A673 (cell line): ENCODE results near the gene MACC1. TPM values are rescaled to one million over a fixed set of nuclear protein-coding genes. Genes with fewer than 3 reads are reported as not detected.

Source experiments
- BruUV-seq: library from RNA; stranded (reverse); fragments of 400-500 nt; replicated peaks from 2 replicates; lab custom pipeline; 2021; lab: Mats Ljungman, UMichigan
- CTCF ChIA-PET: fragments of 300-600 bp; sonication (Branson Sonifier 250); formaldehyde crosslinking; loops from one replicate; lab custom pipeline; 2022; ENCODE audit warnings: antibody characterized with exemption; lab: Charles Lee
- POLR2A ChIA-PET: fragments of 300-600 bp; sonication (Branson Sonifier 250); formaldehyde crosslinking; loops from one replicate; lab custom pipeline; 2022; ENCODE audit warnings: antibody characterized with exemption; ENCODE audit not compliant: low non-redundant PET; lab: Charles Lee
- DNase-seq: peaks from one replicate; pipeline ENCODE4 v3.0.0-alpha.2; 2015; ENCODE audit warnings: low spot score
- H3K27ac ChIP-seq: fragments of 200-600 bp; sonication (generic); 2 replicates; pipeline ENCODE4 v1.5.1; 2016; ENCODE audit warnings: mixed run types, low read depth, mild to moderate bottlenecking, mixed read lengths, antibody characterized with exemption, low read length; ENCODE audit not compliant: poor library complexity, severe bottlenecking
- H3K27me3 ChIP-seq: fragments of 200-600 bp; sonication (generic); replicated peaks from 2 replicates; pipeline ENCODE4 v1.6.1; 2017; ENCODE audit warnings: mixed run types, low read depth, mild to moderate bottlenecking, mixed read lengths, antibody characterized with exemption, low read length; ENCODE audit not compliant: insufficient read depth, poor library complexity
- H3K36me3 ChIP-seq: fragments of 200-600 bp; sonication (generic); 2 replicates; pipeline ENCODE4 v1.6.1; 2016; ENCODE audit warnings: mixed run types, mild to moderate bottlenecking, mixed read lengths, antibody characterized with exemption, low read length; ENCODE audit not compliant: insufficient read depth, poor library complexity, severe bottlenecking
- H3K4me1 ChIP-seq: fragments of 200-600 bp; sonication (generic); 2 replicates; pipeline ENCODE4 v1.6.1; 2017; ENCODE audit warnings: mixed run types, mild to moderate bottlenecking, mixed read lengths, antibody characterized with exemption, low read length; ENCODE audit not compliant: insufficient read depth, poor library complexity, severe bottlenecking
- H3K4me3 ChIP-seq: fragments of 200-600 bp; sonication (generic); 2 replicates; pipeline ENCODE4 v1.5.1; 2016; ENCODE audit warnings: low read depth, mixed run types, mild to moderate bottlenecking, mixed read lengths, low read length; ENCODE audit not compliant: poor library complexity, severe bottlenecking
- H3K9me3 ChIP-seq: fragments of 200-600 bp; sonication (generic); 2 replicates; pipeline ENCODE4 v1.6.1; 2016; ENCODE audit warnings: mixed run types, low read depth, mild to moderate bottlenecking, mixed read lengths, antibody characterized with exemption, low read length; ENCODE audit not compliant: poor library complexity, severe bottlenecking
- EZH2 ChIP-seq: fragments of 200-600 bp; sonication (generic); IDR thresholded peaks from 2 replicates; pipeline ENCODE4 v1.6.1; 2017; ENCODE audit warnings: borderline replicate concordance, low read depth, mild to moderate bottlenecking, mixed read lengths, antibody characterized with exemption, low read length; ENCODE audit not compliant: poor library complexity, severe bottlenecking
- intact Hi-C: fragments of 100-400 bp; cut with micrococcal nuclease; formaldehyde crosslinking; loops from one replicate; pipeline ENCODE4 v1.10.0; 2022; ENCODE audit not compliant: unreplicated experiment
- total RNA-seq: library from RNA; stranded (reverse); gene quantifications from 2 replicates; pipeline ENCODE4 v1.2.3, GENCODE V29; 2021
- TF ChIP-seq, protein P1 (sequence below): fragments of 300-800, 200-600 bp; sonication (generic); conservative IDR thresholded peaks from 2 replicates; pipeline ENCODE4 v1.5.1; 2017; ENCODE audit warnings: low read depth, mild to moderate bottlenecking, antibody characterized with exemption, low read length, moderate library complexity, mixed read lengths

Gene MACC1
- total RNA-seq, 1 experiment from 2014 or later, result not detected

DNA sequence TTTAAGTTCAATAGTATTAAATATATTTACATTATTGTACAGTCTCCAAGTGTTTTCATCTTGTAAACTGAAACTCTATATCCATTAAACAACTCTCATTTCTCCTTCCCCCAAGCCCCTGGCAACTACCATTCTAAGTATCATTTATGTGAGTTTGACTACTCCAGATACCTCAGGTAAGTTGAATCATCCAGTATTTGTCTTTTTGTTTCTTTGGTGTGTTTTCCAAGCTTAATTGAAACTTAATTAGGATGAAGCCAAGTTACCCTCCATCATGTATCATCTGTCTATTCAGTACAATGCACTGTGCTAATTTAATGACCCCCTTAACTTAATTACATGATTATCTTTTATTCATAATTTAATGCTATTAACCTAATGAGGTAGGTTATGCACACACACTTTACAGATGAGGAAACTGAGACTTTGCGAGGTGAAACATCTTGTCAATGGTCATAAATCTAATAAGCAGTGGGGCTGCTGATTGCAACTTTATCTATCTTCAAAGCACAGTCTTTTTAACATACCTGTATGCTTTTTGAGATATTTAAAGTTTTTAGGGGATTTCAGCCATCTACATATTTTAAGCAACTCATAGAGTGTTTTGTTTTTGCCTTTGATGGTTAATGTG lies 663 bp downstream of the MACC1 start:
- H3K27me3 ChIP-seq, result no peaks in the 10 kb centered on the region
- no peaks in the 10 kb centered on the region for H3K4me1 ChIP-seq
- CTCF ChIA-PET, result no interaction called here
- H3K9me3 ChIP-seq, result no peaks in the 10 kb centered on the region
- H3K4me3 ChIP-seq, result no peak overlapping the region
- TF ChIP-seq, protein P1, sequence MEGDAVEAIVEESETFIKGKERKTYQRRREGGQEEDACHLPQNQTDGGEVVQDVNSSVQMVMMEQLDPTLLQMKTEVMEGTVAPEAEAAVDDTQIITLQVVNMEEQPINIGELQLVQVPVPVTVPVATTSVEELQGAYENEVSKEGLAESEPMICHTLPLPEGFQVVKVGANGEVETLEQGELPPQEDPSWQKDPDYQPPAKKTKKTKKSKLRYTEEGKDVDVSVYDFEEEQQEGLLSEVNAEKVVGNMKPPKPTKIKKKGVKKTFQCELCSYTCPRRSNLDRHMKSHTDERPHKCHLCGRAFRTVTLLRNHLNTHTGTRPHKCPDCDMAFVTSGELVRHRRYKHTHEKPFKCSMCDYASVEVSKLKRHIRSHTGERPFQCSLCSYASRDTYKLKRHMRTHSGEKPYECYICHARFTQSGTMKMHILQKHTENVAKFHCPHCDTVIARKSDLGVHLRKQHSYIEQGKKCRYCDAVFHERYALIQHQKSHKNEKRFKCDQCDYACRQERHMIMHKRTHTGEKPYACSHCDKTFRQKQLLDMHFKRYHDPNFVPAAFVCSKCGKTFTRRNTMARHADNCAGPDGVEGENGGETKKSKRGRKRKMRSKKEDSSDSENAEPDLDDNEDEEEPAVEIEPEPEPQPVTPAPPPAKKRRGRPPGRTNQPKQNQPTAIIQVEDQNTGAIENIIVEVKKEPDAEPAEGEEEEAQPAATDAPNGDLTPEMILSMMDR, result no peak
- no peak for TF ChIP-seq EZH2
- no peak for DNase-seq
- no peaks in the 10 kb centered on the region for H3K36me3 ChIP-seq
- POLR2A ChIA-PET, result no interaction called here
- no peak overlapping the region for H3K27ac ChIP-seq
- no TSS peak for BruUV-seq
- intact Hi-C loops, result no loop called here

DNA sequence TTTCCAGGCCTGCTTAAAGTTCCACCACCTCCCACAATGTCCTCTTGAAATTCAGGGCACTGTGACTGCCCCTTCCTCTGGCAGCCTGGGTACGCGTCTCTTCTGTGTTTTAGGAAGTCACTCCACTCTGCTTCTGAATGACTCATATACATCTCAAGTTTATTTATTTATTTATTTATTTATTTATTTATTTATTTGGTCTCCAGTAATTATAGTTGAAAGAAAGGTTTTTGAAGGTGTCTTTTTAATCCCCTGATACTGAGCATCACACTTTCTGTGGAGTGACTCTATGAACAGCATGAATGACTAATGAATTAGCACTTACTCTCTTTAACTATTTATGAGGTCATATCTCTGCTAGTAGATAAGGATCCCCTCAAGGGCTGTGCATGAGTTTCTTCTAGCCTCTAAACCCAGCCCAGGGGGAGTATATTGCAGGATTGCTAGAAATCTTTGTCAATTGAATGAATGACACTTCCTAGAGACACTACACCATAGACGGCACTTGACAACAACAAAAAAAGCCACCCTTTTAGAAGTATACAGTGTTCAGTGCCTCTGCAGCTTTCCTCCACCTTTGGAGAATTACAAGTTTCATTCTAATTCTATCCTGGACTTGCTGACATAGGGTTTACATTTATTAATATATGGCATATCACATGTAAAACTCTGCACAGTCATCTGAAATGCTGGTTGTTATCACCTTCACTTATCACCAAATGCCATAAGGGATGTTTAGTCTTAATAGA lies 2.1 kb downstream of the MACC1 start:
- CTCF ChIA-PET, result no interaction called here
- BruUV-seq, result no TSS peak

DNA sequence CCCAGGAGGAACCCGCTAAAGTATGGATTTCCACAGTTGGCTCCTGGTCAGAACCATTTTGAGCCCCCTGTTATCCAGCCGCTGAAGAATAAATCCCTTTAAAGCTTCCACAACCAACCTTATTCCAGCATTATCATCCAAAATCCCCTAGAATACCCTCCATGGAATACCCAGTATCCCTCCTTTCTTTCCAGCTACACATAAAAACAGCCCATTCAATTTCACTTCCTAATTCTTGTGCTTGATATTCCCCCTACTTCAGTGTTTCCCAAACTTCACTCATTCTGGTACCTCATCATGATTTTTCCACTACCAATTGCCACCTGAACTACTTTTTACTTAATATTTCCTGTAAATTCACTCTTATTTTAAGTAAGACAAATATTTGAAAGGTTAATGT lies 3.1 kb downstream of the MACC1 start:
- Histone ChIP-seq H3K9me3 (peaks cover under 1% of the 10 kb centered on the region), H3K4me1 (no peaks in the 10 kb centered on the region), H3K4me3 (no peak overlapping the region), H3K27me3 (no peaks in the 10 kb centered on the region), H3K27ac (no peak overlapping the region), H3K36me3 (no peaks in the 10 kb centered on the region)
- TF ChIP-seq, protein P1, result no peak
- no peak for TF ChIP-seq EZH2
- POLR2A ChIA-PET, result no interaction called here
- CTCF ChIA-PET, result no interaction called here
- DNase-seq, result no peak
- no TSS peak for BruUV-seq
- intact Hi-C loops, result no loop called here

More for the DNA sequence above, 2.1 kb downstream of the MACC1 start:
- Histone ChIP-seq H3K27me3 (no peaks in the 10 kb centered on the region), H3K9me3 (no peaks in the 10 kb centered on the region), H3K4me3 (no peak overlapping the region), H3K4me1 (no peaks in the 10 kb centered on the region), H3K36me3 (no peaks in the 10 kb centered on the region), H3K27ac (no peak overlapping the region)
- intact Hi-C loops, result no loop called here
- TF ChIP-seq, protein P1, result no peak
- no peak for TF ChIP-seq EZH2
- DNase-seq, result no peak
- POLR2A ChIA-PET, result no interaction called here
